Cardiac muscle cell (in vitro differentiated cells and primary cell): ENCODE measurements around the gene LMO4. TPM values are rescaled to one million over a fixed set of nuclear protein-coding genes. Genes with fewer than 3 reads are reported as not detected.

Source experiments
- DNase-seq, 2 donors: peaks; one replicate each; pipeline versions ENCODE4 v3.0.0 to v3.0.0-alpha.2; 2010 to 2017; ENCODE audit warnings: low read depth in 1 of 2, low spot score in 1 of 2
- H3K27ac ChIP-seq: fragments of 200-600 bp; sonication (generic); 2 replicates; pipeline ENCODE4 v1.5.1; 2016
- H3K27me3 ChIP-seq: fragments of 200-600 bp; sonication (generic); 2 replicates; pipeline ENCODE4 v1.6.0; 2016; ENCODE audit warnings: control low read depth
- H3K36me3 ChIP-seq: fragments of 200-600 bp; sonication (generic); 2 replicates; pipeline ENCODE4 v1.5.1; 2016; ENCODE audit warnings: control low read depth
- H3K4me1 ChIP-seq: fragments of 200-600 bp; sonication (generic); 2 replicates; pipeline ENCODE4 v1.8.1; 2017; ENCODE audit warnings: low read depth, mild to moderate bottlenecking, mixed run types
- H3K4me3 ChIP-seq: fragments of 200-600 bp; sonication (generic); 2 replicates; pipeline ENCODE4 v1.5.1; 2016; ENCODE audit warnings: mild to moderate bottlenecking
- H3K9me3 ChIP-seq: fragments of 200-600 bp; sonication (generic); 2 replicates; pipeline ENCODE4 v1.5.1; 2017; ENCODE audit warnings: low read depth, mild to moderate bottlenecking, control low read depth
- polyA plus RNA-seq: library from polyadenylated mRNA; unstranded; fragments of >200 nt; fragmentation: Nextera tagmentation; extraction: Ambion mirVana; gene quantifications from 2 replicates; pipeline ENCODE4 v1.2.1, GENCODE V29; 2016
- total RNA-seq: library from RNA; depleted of rRNA; stranded (reverse); fragments of >200 nt; gene quantifications from 2 replicates; pipeline ENCODE4 v1.2.3, GENCODE V29; 2016
- TF ChIP-seq, protein P1 (sequence below): IDR thresholded peaks from 2 replicates; pipeline ENCODE4 v1.5.1; 2012; ENCODE audit warnings: low read depth, mild to moderate bottlenecking, low read length

Gene LMO4
- total and polyA plus RNA-seq, 2 experiments from 2014 or later = 53.3 to 126 TPM

DNA sequence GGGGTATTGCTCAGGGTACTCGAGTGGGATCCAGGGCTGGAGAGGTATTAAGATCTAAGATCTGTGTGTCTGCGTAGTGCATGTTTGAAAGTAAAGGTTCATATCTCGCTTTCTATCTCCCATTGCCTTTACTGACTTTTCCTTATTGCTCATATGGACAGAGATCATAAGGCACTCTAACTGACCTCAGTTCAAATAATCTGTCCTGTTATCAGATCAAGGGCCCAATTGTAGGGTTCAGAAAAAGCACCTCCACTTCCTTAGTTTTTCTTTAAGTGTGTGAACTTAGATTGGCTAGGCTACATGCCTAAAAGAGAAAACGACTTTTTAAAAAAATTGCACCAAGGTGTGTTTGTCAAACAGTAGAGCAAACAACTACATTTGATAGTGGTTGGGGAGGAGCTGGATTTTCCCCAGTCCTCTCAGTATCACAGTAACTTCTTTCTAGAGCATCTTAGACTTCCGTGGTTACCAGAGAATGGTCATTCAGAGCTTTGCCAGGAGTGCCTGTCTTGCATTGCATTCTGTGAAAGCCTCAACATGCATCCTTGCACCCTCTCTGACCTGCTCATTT, 57.6 kb downstream of the LMO4 start:
- Histone ChIP-seq H3K4me3 (no peak overlapping the region), H3K27me3 (no peaks in the 10 kb centered on the region), H3K27ac (no peak overlapping the region), H3K36me3 (no peaks in the 10 kb centered on the region), H3K9me3 (no peaks in the 10 kb centered on the region), H3K4me1 (peaks cover 12% of the 10 kb centered on the region)
- TF ChIP-seq, protein P1, sequence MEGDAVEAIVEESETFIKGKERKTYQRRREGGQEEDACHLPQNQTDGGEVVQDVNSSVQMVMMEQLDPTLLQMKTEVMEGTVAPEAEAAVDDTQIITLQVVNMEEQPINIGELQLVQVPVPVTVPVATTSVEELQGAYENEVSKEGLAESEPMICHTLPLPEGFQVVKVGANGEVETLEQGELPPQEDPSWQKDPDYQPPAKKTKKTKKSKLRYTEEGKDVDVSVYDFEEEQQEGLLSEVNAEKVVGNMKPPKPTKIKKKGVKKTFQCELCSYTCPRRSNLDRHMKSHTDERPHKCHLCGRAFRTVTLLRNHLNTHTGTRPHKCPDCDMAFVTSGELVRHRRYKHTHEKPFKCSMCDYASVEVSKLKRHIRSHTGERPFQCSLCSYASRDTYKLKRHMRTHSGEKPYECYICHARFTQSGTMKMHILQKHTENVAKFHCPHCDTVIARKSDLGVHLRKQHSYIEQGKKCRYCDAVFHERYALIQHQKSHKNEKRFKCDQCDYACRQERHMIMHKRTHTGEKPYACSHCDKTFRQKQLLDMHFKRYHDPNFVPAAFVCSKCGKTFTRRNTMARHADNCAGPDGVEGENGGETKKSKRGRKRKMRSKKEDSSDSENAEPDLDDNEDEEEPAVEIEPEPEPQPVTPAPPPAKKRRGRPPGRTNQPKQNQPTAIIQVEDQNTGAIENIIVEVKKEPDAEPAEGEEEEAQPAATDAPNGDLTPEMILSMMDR = no peak
- no peak for DNase-seq

DNA sequence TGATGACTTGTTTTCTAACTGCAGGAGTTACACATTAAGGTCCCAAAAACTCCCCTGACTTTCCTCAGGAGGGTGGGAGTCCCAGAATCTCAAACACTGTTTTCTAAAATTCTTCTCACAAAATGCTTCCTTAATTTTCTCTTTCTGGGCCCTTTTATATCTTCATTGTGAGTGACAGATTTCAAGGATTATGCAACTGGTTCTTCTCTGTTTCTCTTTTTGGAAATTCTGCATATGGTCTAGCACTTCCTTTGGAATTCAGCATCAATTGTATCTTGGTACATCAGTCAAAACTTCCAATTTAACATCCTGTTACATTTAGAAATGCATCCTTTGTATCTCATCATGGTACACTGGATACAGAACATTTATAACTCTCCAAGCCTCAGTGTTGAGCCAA, 59.7 kb downstream of the LMO4 start:
- no peak for DNase-seq
- no peak overlapping the region for H3K27ac ChIP-seq
- no peaks in the 10 kb centered on the region for H3K9me3 ChIP-seq
- H3K27me3 ChIP-seq = no peaks in the 10 kb centered on the region
- no peaks in the 10 kb centered on the region for H3K36me3 ChIP-seq
- H3K4me1 ChIP-seq = peaks cover 12% of the 10 kb centered on the region
- TF ChIP-seq, protein P1 = no peak
- H3K4me3 ChIP-seq = no peak overlapping the region

DNA sequence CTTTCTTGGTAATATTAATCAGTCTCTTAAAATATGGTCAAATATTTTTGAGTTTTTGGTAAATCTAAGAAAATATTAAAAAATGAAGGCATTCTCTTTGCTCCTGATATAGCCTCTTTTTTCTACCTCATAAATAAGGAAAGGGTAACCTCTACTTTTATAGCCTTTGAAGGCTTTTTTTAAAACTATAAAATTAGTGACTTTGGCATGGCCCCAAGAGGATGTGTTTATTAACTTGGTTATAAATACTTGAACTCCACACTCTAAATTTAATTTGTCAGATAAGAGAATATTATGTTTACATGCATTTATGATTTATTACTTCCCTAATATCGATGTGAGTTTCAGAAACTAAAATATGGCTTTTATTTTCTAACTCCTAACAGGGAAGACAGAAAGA, 60.3 kb downstream of the LMO4 start:
- no peaks in the 10 kb centered on the region for H3K9me3 ChIP-seq

DNA sequence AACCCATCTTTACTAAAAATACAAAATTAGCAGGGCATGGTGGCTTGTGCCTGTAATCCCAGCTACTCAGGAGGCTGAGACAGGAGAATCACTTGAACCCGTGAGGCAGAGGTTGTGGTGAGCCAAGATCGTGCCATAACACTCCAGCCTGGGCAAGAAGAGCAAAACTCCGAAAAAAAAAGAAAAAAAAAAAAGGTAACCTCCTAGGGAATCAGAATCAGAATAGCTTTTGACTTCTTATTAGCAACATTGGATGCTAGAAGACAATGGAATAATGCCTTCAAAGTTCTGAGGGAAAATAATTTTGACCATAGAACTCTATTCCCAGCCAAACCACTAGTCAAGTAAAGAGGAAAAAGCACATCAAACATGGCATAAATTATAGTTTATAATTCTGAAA, 60.9 kb downstream of the LMO4 start:
- Histone ChIP-seq H3K4me3 (no peak overlapping the region), H3K36me3 (no peaks in the 10 kb centered on the region), H3K27ac (no peak overlapping the region), H3K9me3 (no peaks in the 10 kb centered on the region), H3K27me3 (no peaks in the 10 kb centered on the region), H3K4me1 (peaks cover 14% of the 10 kb centered on the region)
- no peak for DNase-seq
- TF ChIP-seq, protein P1 = no peak

More for the DNA sequence above, 60.3 kb downstream of the LMO4 start:
- no peaks in the 10 kb centered on the region for H3K27me3 ChIP-seq
- no peak for DNase-seq
- no peak overlapping the region for H3K4me3 ChIP-seq
- peaks cover 15% of the 10 kb centered on the region for H3K4me1 ChIP-seq
- no peaks in the 10 kb centered on the region for H3K36me3 ChIP-seq
- TF ChIP-seq, protein P1 = no peak
- H3K27ac ChIP-seq = no peak overlapping the region

DNA sequence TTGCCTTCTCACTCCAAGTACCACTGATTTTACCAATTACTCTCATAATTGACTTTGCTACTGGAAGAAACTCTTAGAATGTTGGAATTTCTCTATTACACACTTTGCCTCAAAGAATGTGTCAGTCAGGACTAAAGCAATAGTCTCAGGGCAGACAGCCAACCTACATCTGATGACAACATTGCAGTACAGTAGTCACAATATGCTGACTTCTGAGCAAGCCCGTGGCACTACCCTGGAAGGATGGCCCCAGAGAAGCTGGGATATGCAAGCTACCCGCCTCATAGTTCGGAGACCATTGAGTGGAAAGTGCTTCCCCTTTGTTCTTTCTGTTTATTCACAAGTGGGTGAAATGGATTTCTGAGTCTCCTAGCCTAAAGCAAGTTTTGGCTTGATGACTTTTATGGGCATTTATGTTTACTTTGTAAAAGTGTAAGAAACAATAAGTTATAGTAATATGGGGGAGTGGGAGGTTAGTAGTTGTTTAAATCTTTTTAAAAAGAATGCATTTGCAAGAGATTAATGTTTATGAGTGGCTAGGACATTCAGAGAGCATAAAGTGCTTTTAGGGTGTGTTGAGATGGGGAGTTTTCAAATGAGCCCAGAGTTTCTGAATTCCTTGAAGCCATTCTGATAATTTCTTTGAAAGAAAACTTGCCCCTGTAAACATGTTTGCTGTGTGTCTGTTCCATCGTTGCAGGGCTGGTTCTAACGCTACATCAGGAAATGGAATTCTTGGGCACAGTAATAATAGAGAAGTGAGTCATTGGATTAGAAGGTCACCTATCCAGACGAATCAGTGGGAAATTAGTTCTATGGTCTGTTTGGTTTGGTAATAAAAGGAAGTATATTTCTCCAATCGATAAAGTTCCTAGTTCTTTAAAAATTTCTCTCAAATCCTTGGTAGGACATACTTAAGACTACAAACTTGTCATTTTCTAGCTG, 63.8 kb downstream of the LMO4 start:
- TF ChIP-seq, protein P1 = no peak
- H3K4me3 ChIP-seq = no peak overlapping the region
- H3K27me3 ChIP-seq = no peaks in the 10 kb centered on the region
- DNase-seq = peak in 1 of 2 donors; percentile 46
- H3K4me1 ChIP-seq = peaks cover 3% of the 10 kb centered on the region
- H3K9me3 ChIP-seq = no peaks in the 10 kb centered on the region
- H3K36me3 ChIP-seq = no peaks in the 10 kb centered on the region
- H3K27ac ChIP-seq = no peak overlapping the region
